Neural progenitor cell (in vitro differentiated cells): ENCODE measurements around the gene TUBB. TPM values are rescaled to one million over a fixed set of nuclear protein-coding genes. Genes with fewer than 3 reads are reported as not detected.
"Not testable (repeated sequence)": the region's sequence is repeated elsewhere in the genome, so short reads cannot be mapped to it uniquely, and the experiment has no call there.

Experiments
- DNase-seq: peaks from one replicate; pipeline ENCODE4 v3.0.0-alpha.2; 2016; ENCODE audit warnings: low spot score
- H2AFZ ChIP-seq: fragments of 200-600 bp; sonication (generic); replicated peaks from 2 replicates; pipeline ENCODE4 v1.6.1; 2016; ENCODE audit warnings: antibody characterized with exemption
- H3F3A ChIP-seq: fragments of 200-600 bp; sonication (generic); 2 replicates; pipeline ENCODE4 v1.6.1; 2016; ENCODE audit warnings: antibody characterized with exemption, low read depth
- H3K27ac ChIP-seq: fragments of 200-600 bp; sonication (generic); 2 replicates; pipeline ENCODE4 v1.5.1; 2016; ENCODE audit warnings: mild to moderate bottlenecking
- H3K27me3 ChIP-seq: fragments of 200-600 bp; sonication (generic); 2 replicates; pipeline ENCODE4 v1.6.1; 2016; ENCODE audit warnings: mild to moderate bottlenecking, moderate library complexity
- H3K36me3 ChIP-seq: fragments of 200-600 bp; sonication (generic); 2 replicates; pipeline ENCODE4 v1.5.1; 2016
- H3K4me1 ChIP-seq: fragments of 200-600 bp; sonication (generic); 2 replicates; pipeline ENCODE4 v1.6.1; 2016; ENCODE audit warnings: mixed run types
- H3K4me2 ChIP-seq: fragments of 200-600 bp; sonication (generic); 2 replicates; pipeline ENCODE4 v1.6.1; 2016
- H3K4me3 ChIP-seq: fragments of 200-600 bp; sonication (generic); 2 replicates; pipeline ENCODE4 v1.5.1; 2016
- H3K79me2 ChIP-seq: fragments of 200-600 bp; sonication (generic); 2 replicates; pipeline ENCODE4 v1.6.1; 2016; ENCODE audit warnings: low read depth
- H3K9ac ChIP-seq: fragments of 200-600 bp; sonication (generic); 2 replicates; pipeline ENCODE4 v1.6.1; 2016
- H3K9me3 ChIP-seq: fragments of 200-600 bp; sonication (generic); 2 replicates; pipeline ENCODE4 v1.5.1; 2016; ENCODE audit warnings: low read depth
- H4K20me1 ChIP-seq: fragments of 200-600 bp; sonication (generic); 2 replicates; pipeline ENCODE4 v1.6.1; 2016; ENCODE audit warnings: low read depth
- H3K27ac Mint-ChIP-seq: 3 replicates; pipeline ENCODE4 v1.8.0; 2021; ENCODE audit warnings: mixed read lengths
- H3K27me3 Mint-ChIP-seq: 2 replicates; pipeline ENCODE4 v1.8.0; 2022; ENCODE audit warnings: low read depth, mild to moderate bottlenecking, inconsistent platforms, moderate library complexity, mixed read lengths; ENCODE audit not compliant: insufficient read depth
- H3K36me3 Mint-ChIP-seq: 3 replicates; pipeline ENCODE4 v1.8.0; 2021; ENCODE audit warnings: mixed read lengths
- H3K4me1 Mint-ChIP-seq: 3 replicates; pipeline ENCODE4 v1.8.0; 2021; ENCODE audit warnings: mixed read lengths
- H3K4me3 Mint-ChIP-seq: 3 replicates; pipeline ENCODE4 v1.8.0; 2021; ENCODE audit warnings: mild to moderate bottlenecking, moderate library complexity, mixed read lengths
- H3K9me3 Mint-ChIP-seq: 3 replicates; pipeline ENCODE4 v1.8.0; 2020; ENCODE audit warnings: mixed read lengths
- EZH2 ChIP-seq: fragments of 200-600 bp; sonication (generic); IDR thresholded peaks from 2 replicates; pipeline ENCODE4 v1.6.1; 2017; ENCODE audit warnings: antibody characterized with exemption, mild to moderate bottlenecking, moderate library complexity
- EZH2phosphoT487 ChIP-seq: fragments of 200-600 bp; sonication (generic); IDR thresholded peaks from 2 replicates; pipeline ENCODE4 v1.6.1; 2017; ENCODE audit warnings: antibody characterized with exemption
- total RNA-seq: library from RNA; depleted of rRNA; stranded (reverse); fragments of >200 nt; gene quantifications from 2 replicates; pipeline ENCODE4 v1.2.3, GENCODE V29; 2015; ENCODE audit warnings: low replicate concordance
- TF ChIP-seq, protein P1 (sequence below): fragments of 200-600 bp; sonication (generic); IDR thresholded peaks from 2 replicates; pipeline ENCODE4 v1.5.1; 2017; ENCODE audit warnings: antibody characterized with exemption, mild to moderate bottlenecking

TUBB gene
- total RNA-seq, 1 donor from 2014 or later: 1,479 TPM

DNA sequence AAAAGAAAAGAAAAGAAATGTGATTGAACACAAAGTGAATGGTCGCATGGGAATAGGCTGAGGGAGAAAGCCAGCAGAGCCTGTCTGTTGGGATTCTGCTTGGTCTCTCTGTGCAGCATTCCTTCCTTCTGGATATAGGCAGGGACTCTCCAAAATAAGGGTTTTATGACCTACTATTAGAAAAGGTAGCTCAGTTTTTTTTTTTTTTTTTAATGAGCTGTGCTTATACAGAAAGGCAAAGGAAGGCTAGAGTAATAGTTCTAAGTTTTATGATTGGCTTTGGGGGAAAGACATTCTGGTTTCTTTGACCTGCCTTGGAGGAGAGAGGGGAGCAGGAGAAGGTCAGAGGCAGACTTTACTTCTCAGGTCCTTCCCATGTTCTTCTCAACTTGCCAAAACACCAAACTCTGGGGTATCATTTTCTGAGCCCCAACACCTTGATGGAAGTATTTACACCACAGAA is 43.0 kb downstream of the TUBB start:
- Histone ChIP-seq H2AFZ (no peak overlapping the region), H4K20me1 (no peaks in the 10 kb centered on the region), H3K27ac (no peak overlapping the region), H3K79me2 (no peaks in the 10 kb centered on the region), H3K9ac (no peak overlapping the region), H3K4me2 (peak overlapping the region; percentile 70), H3K9me3 (no peaks in the 10 kb centered on the region), H3K4me1 (peaks cover 21% of the 10 kb centered on the region), H3F3A (peaks cover 25% of the 10 kb centered on the region), H3K36me3 (no peaks in the 10 kb centered on the region), H3K27me3 (no peaks in the 10 kb centered on the region), H3K4me3 (no peak overlapping the region)
- DNase-seq: no peak
- Mint-ChIP-seq H3K27ac (peak overlapping the region; percentile 97), H3K4me3 (peak overlapping the region; percentile 73), H3K9me3 (peaks cover 5% of the 10 kb centered on the region), H3K4me1 (peaks cover 64% of the 10 kb centered on the region), H3K36me3 (peaks cover 4% of the 10 kb centered on the region), H3K27me3 (peaks cover 14% of the 10 kb centered on the region)
- TF ChIP-seq EZH2: no peak

DNA sequence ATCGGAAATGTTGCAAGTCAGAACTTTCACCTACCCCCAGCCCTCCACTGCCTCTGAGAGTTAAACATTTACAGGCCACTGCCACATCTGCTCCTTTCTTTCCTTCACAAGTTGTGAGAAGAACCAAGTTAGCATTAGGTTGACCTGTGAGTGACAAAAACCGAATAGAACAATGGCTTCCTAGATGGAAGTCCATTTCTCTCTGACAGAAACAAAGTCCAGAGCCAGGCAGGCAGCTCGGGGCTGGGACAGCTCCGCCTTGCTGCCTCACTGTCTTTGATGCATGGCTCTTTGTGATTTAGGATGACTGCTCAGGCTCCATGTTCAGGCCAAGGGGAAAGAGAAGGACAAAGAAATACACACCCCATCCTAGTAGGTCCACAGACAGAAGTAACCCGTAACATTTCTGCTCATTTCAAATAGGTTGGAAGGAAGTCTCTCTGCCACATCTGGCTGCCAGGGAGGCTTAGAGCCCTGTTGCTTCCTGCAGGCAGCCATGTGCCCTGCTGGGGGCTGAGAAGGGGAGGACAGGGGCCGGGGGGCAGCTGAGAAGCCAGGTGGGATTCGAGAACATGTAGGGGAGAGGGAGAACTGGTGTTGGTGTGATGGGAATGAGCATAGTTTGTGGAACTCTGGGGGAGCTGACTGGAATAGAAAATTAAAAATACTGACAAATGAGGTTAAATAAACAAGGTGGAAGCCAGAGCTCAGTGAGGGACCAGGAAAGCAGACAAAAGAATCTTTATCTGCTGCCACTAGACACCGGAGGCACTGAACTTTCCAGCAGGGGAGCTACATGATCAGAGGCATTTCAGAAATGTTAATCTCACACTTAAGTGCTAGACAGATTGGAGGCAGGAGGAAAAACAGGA is 43.7 kb downstream of the TUBB start:
- Mint-ChIP-seq H3K4me3 (peak overlapping the region; percentile 73), H3K27me3 (peaks cover 14% of the 10 kb centered on the region), H3K27ac (peak overlapping the region; percentile 97), H3K36me3 (peaks cover 4% of the 10 kb centered on the region), H3K4me1 (peaks cover 70% of the 10 kb centered on the region), H3K9me3 (peaks cover 5% of the 10 kb centered on the region)
- no peaks in the 10 kb centered on the region for H3K9me3 ChIP-seq
- H3K79me2 ChIP-seq: no peaks in the 10 kb centered on the region
- no peak overlapping the region for H3K27ac ChIP-seq
- H3F3A ChIP-seq: peaks cover 25% of the 10 kb centered on the region
- TF ChIP-seq, protein P1, sequence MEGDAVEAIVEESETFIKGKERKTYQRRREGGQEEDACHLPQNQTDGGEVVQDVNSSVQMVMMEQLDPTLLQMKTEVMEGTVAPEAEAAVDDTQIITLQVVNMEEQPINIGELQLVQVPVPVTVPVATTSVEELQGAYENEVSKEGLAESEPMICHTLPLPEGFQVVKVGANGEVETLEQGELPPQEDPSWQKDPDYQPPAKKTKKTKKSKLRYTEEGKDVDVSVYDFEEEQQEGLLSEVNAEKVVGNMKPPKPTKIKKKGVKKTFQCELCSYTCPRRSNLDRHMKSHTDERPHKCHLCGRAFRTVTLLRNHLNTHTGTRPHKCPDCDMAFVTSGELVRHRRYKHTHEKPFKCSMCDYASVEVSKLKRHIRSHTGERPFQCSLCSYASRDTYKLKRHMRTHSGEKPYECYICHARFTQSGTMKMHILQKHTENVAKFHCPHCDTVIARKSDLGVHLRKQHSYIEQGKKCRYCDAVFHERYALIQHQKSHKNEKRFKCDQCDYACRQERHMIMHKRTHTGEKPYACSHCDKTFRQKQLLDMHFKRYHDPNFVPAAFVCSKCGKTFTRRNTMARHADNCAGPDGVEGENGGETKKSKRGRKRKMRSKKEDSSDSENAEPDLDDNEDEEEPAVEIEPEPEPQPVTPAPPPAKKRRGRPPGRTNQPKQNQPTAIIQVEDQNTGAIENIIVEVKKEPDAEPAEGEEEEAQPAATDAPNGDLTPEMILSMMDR: no peak
- TF ChIP-seq EZH2 (no peak), EZH2phosphoT487 (no peak)
- H3K27me3 ChIP-seq: no peaks in the 10 kb centered on the region
- peak; percentile 72 for DNase-seq
- H4K20me1 ChIP-seq: no peaks in the 10 kb centered on the region
- peak overlapping the region; percentile 7 for H3K4me3 ChIP-seq
- peaks cover 24% of the 10 kb centered on the region for H3K4me1 ChIP-seq
- H3K36me3 ChIP-seq: no peaks in the 10 kb centered on the region
- no peak overlapping the region for H2AFZ ChIP-seq
- no peak overlapping the region for H3K9ac ChIP-seq
- H3K4me2 ChIP-seq: peak overlapping the region; percentile 70

DNA sequence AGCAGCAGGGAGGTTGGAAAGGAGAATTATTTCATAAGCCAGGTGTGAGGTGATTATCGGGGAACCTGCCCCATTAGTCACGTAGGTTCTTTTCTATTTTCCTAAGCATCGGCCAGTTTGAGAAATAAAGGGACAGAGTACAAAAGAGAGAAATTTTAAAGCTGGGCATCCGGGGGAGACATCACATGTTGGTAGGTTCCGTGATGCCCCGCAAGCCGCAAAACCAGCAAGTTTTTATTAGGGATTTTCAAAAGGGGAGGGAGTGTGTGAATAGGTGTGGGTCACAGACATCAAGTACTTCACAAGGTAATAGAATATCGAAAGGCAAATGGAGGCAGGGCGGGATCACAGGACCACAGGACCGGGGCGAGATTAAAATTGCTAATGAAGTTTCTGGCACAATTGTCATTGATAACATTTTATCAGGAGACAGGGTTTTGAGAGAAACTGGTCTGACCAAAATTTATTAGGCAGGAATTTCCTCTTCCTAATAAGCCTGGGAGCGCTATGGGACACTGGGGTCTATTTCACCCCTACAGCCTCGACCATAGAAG is 44.4 kb downstream of the TUBB start:
- not testable (repeated sequence) for H3K27me3 ChIP-seq, H3K27ac ChIP-seq, H2AFZ ChIP-seq, H3K9me3 ChIP-seq, H3K36me3 ChIP-seq, H3K79me2 ChIP-seq, H3K36me3 Mint-ChIP-seq, H4K20me1 ChIP-seq, H3K9ac ChIP-seq, H3K9me3 Mint-ChIP-seq, DNase-seq
- Histone ChIP-seq H3K4me3 (peak overlapping the region; percentile 7), H3K4me2 (peak overlapping the region; percentile 70), H3K4me1 (peaks cover 31% of the 10 kb centered on the region), H3F3A (peaks cover 25% of the 10 kb centered on the region)
- H3K27ac Mint-ChIP-seq: peak overlapping the region; percentile 97
- peak overlapping the region; percentile 73 for H3K4me3 Mint-ChIP-seq
- H3K27me3 Mint-ChIP-seq: peaks cover 12% of the 10 kb centered on the region
- peaks cover 72% of the 10 kb centered on the region for H3K4me1 Mint-ChIP-seq

DNA sequence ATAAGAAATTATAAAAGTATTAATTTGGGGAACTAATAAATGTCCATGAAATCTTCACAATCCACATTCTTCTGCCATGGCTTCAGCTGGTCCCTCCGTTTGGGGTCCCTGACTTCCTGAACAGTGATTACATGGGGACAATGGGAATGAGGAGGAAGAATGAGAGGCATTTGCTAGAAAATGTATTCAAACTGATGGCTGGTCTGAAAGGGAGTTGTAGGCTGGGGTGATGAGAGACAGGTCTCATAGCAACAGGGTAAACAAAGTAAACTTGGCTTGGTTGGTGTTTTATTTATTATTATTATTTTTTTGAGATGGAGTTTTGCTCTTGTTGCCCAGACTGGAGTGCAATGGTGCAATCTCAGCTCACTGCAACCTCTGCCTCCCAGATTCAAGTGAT is 45.3 kb downstream of the TUBB start:
- not testable (repeated sequence) for H3K36me3 ChIP-seq, H3K9me3 Mint-ChIP-seq, H3K27me3 ChIP-seq, H3K27me3 Mint-ChIP-seq, H3K27ac ChIP-seq, H3K79me2 ChIP-seq, H2AFZ ChIP-seq, H3K4me3 ChIP-seq, H4K20me1 ChIP-seq, H3K36me3 Mint-ChIP-seq, H3K4me3 Mint-ChIP-seq, H3K9me3 ChIP-seq, H3K9ac ChIP-seq
- H3K4me1 Mint-ChIP-seq: peaks cover 73% of the 10 kb centered on the region
- H3K27ac Mint-ChIP-seq: peak overlapping the region; percentile 93
- H3F3A ChIP-seq: peaks cover 25% of the 10 kb centered on the region
- peaks cover 37% of the 10 kb centered on the region for H3K4me1 ChIP-seq
- peak; percentile 52 for DNase-seq
- H3K4me2 ChIP-seq: peak overlapping the region; percentile 70
